AG09309 (cell line): ENCODE measurements around the gene NDUFB5.

Experiments used
- DNase-seq: peaks from one replicate; pipeline ENCODE4 v3.0.0-alpha.2; 2010; ENCODE audit warnings: low read depth
- H3K4me3 ChIP-seq: 2 replicates; pipeline ENCODE4 v1.5.1; 2011; ENCODE audit warnings: mild to moderate bottlenecking, low read depth, low read length, moderate library complexity; ENCODE audit not compliant: control insufficient read depth
- TF ChIP-seq, protein P1 (sequence below): IDR thresholded peaks from 2 replicates; pipeline ENCODE4 v1.5.1; 2011; ENCODE audit warnings: mild to moderate bottlenecking, low read depth, low read length, inconsistent platforms; ENCODE audit not compliant: insufficient read depth, control insufficient read depth; ENCODE audit errors: missing control alignments

Gene NDUFB5

DNA sequence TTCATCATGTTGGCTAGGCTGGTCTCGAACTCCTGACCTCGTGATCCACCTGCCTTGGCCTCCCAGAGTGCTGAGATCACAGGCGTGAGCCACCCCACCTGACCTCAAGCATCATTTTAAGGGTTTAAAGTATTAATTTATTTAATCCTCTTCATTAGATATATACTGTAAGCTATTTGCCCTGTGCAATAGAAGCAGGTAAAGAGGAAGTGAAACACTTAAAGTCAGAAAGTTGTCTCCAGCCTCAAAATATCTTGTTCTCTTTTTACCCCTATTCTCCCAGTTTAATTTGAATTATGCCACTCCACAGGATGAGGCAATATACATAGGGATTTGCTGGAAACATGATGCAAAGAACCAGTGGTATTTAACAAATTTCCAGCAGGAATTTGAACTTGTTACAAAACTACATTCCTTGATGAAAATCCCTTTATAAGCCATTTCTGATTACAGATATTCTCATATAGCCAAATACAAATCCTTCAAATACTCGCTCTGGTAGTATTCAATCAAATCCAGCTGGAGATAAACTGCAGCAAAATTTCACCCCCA, 2.0 kb downstream of the NDUFB5 start:
- H3K4me3 ChIP-seq = no peak overlapping the region
- no peak for DNase-seq
- TF ChIP-seq, protein P1, sequence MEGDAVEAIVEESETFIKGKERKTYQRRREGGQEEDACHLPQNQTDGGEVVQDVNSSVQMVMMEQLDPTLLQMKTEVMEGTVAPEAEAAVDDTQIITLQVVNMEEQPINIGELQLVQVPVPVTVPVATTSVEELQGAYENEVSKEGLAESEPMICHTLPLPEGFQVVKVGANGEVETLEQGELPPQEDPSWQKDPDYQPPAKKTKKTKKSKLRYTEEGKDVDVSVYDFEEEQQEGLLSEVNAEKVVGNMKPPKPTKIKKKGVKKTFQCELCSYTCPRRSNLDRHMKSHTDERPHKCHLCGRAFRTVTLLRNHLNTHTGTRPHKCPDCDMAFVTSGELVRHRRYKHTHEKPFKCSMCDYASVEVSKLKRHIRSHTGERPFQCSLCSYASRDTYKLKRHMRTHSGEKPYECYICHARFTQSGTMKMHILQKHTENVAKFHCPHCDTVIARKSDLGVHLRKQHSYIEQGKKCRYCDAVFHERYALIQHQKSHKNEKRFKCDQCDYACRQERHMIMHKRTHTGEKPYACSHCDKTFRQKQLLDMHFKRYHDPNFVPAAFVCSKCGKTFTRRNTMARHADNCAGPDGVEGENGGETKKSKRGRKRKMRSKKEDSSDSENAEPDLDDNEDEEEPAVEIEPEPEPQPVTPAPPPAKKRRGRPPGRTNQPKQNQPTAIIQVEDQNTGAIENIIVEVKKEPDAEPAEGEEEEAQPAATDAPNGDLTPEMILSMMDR = no peak

DNA sequence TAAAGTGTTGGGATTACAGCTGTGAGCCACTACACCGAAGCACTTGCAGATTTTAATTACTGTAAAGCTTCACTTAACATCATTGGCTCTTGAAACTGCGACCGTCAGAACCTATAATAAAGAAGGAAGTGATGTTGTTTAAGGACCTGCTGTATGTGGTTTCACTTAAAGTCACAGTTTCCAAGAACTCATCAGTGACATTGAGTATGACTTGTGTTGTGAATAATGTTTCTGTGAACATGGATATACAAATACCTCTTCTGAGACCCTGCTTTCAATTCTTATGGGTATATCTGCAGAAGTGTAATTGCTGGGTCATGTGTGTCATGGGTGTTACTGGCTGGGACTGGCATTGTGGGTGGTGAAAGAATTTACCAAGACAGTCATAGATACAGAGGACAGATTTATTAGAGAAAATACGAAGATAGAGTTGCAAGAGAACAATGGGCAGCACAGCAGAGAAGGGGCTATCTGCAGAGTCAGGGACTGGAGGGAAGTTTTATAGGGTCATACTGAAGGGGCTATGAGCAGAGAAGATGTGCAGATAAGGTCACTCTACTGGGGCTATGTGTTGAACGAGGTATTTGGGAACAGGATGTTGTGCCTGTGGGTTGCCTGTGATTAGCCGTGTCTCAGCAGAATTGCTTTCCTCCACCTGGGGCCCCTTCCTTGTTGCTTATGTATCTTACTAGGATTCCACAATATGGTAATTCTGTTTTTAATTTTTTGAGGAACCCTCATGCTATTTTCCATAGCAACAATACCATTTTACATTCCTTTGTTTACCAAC, 4.5 kb downstream of the NDUFB5 start:
- H3K4me3 ChIP-seq = no peak overlapping the region
- DNase-seq = no peak
- TF ChIP-seq, protein P1 = no peak

DNA sequence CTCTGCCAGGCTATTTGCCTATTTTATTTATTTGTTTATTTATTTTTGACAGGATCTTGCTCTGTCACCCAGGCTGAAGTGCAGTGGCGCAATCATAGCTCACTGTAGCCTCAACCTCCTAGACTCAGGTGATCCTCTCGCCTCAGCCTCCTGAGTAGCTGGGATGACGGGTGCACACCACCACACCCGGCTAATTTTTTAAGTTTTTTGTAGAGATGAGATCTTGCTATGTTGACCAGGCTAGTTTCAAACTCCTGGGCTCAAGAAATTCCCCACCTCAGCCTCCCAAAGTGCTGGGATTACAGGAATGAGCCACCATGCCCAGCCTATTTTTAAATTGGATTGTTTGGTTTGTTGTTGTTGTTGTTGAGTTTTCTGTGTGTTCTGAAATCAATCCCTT, 5.5 kb downstream of the NDUFB5 start:
- no peak for DNase-seq
- H3K4me3 ChIP-seq = no peak overlapping the region
- TF ChIP-seq, protein P1 = no peak

DNA sequence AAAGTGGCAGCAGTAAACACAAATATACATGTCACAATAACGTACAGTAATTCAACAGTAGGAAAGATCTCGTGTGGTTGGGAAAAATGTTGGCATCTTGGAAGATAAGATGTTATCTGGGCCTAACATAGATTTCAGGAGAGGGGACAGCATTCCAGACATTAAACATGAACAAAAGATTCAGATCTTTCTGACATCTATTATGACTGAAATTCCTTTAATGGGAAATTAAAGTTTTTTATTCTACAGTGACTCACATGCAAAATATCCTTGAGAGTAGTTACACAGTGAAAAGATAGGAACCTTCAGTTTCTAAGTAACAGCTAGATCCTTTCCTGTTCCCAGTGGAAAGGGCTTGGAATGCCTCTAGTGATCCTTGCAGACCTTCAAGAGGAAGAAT, 9.2 kb downstream of the NDUFB5 start:
- TF ChIP-seq, protein P1 = no peak
- no peak for DNase-seq
- no peak overlapping the region for H3K4me3 ChIP-seq

DNA sequence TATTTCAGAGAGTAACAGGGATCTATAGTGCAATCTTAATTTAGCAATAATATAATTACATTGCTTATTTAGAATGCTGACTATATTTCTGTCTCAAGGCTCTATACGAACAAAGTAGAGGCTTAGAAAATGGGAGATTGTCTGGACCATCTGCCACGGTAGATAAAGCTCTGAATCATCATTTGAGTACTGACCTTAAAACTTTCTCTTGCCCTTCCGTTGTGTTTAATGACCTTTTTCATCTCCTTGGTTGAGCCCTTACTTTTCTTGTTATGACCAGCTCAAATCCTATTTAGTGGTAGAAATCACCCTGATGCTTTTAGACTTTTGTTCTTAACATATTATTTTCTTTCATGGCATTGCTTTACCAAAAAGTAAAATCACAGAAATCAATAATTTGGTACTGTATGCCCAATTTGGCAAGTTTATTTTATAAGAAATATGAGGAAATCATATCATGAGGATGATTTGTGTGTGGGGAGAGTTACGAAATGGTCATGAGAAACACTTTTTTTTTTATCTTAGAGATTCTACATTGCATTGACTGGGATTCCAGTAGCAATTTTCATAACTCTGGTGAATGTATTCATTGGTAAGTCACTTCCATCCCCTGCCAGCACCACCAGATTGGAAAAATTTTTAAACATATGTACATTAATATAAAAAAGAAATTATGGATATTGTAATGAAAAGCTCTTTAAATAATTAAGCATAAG, 11.0 kb downstream of the NDUFB5 start:
- DNase-seq = no peak
- no peak overlapping the region for H3K4me3 ChIP-seq
- TF ChIP-seq, protein P1 = no peak

DNA sequence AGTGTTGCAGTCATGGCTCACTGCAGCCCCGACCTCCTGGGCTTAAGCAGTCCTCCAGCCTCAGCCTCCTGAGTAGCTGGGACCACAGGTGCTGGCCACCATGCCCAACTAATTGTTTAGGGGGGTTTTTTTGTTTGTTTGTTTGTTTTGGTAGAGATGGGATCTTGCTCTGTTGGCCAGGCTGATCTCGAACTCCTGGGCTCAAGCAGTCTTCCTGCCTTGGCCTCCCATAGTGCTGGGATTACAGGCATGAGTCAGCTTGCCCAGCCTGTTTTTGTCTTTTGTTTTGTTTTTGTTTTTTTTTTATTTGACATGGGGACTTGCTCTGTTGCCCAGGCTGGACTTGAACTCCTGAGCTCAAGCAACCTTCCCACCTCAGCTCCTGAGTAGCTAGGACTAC, 17.4 kb downstream of the NDUFB5 start:
- no peak for DNase-seq
- TF ChIP-seq, protein P1 = no peak
- no peak overlapping the region for H3K4me3 ChIP-seq
